Karpas-422 (cell line): Measurements from ENCODE around the gene TCEA2. TPM values are rescaled to one million over a fixed set of nuclear protein-coding genes. Genes with fewer than 3 reads are reported as not detected.

Experiments
- DNase-seq: peaks from one replicate; pipeline ENCODE4 v3.0.0-alpha.2; 2015
- H2AFZ ChIP-seq: fragments of 200-600 bp; sonication (generic); 2 replicates; pipeline ENCODE4 v1.6.1; 2014; ENCODE audit warnings: antibody characterized with exemption, low read length, mixed read lengths
- H3K27ac ChIP-seq: fragments of 200-600 bp; sonication (generic); 2 replicates; pipeline ENCODE4 v1.5.1; 2014; ENCODE audit warnings: mild to moderate bottlenecking, low read length, moderate library complexity
- H3K27me3 ChIP-seq: fragments of 200-600 bp; sonication (generic); 2 replicates; pipeline ENCODE4 v1.6.1; 2014; ENCODE audit warnings: low read length, mixed read lengths
- H3K36me3 ChIP-seq: fragments of 200-600 bp; sonication (generic); 2 replicates; pipeline ENCODE4 v1.6.1; 2014; ENCODE audit warnings: low read length, mixed read lengths; ENCODE audit not compliant: insufficient read depth
- H3K4me1 ChIP-seq: fragments of 200-600 bp; sonication (generic); 2 replicates; pipeline ENCODE4 v1.6.1; 2014; ENCODE audit warnings: mild to moderate bottlenecking, low read length, mixed read lengths
- H3K4me2 ChIP-seq: fragments of 200-600 bp; sonication (generic); 2 replicates; pipeline ENCODE4 v1.6.1; 2014; ENCODE audit warnings: low read length, low read depth, mild to moderate bottlenecking; ENCODE audit not compliant: poor library complexity, severe bottlenecking
- H3K4me3 ChIP-seq: fragments of 200-600 bp; sonication (generic); 2 replicates; pipeline ENCODE4 v1.5.1; 2014; ENCODE audit warnings: mild to moderate bottlenecking, antibody characterized with exemption, low read length, mixed read lengths
- H3K79me2 ChIP-seq: fragments of 200-600 bp; sonication (generic); 2 replicates; pipeline ENCODE4 v1.6.1; 2014; ENCODE audit warnings: mild to moderate bottlenecking, low read length, mixed read lengths
- H3K9ac ChIP-seq: fragments of 200-600 bp; sonication (generic); 2 replicates; pipeline ENCODE4 v1.6.0; 2014; ENCODE audit warnings: low read length
- H3K9me2 ChIP-seq: fragments of 200-600 bp; sonication (generic), shearing (Covaris generic); replicated peaks from 2 replicates; pipeline ENCODE4 v1.6.0; 2014; ENCODE audit warnings: mild to moderate bottlenecking, low read length, moderate library complexity; ENCODE audit not compliant: insufficient read depth
- H3K9me3 ChIP-seq: fragments of 300-700, 200-600 bp; sonication (generic); 2 replicates; pipeline ENCODE4 v1.6.1; 2014; ENCODE audit warnings: low read length, mixed read lengths
- H4K20me1 ChIP-seq: fragments of 200-600 bp; sonication (generic); 2 replicates; pipeline ENCODE4 v1.6.1; 2014; ENCODE audit warnings: mild to moderate bottlenecking, antibody characterized with exemption, low read length, low read depth; ENCODE audit not compliant: insufficient read depth
- total RNA-seq: library from RNA; depleted of rRNA; stranded (reverse); fragments of >200 nt; shearing (Covaris generic); gene quantifications from 2 replicates; pipeline ENCODE4 v1.2.3, GENCODE V29; 2014; ENCODE audit warnings: low replicate concordance

The TCEA2 gene
- total RNA-seq, 1 experiment from 2014 or later: 124 TPM

DNA sequence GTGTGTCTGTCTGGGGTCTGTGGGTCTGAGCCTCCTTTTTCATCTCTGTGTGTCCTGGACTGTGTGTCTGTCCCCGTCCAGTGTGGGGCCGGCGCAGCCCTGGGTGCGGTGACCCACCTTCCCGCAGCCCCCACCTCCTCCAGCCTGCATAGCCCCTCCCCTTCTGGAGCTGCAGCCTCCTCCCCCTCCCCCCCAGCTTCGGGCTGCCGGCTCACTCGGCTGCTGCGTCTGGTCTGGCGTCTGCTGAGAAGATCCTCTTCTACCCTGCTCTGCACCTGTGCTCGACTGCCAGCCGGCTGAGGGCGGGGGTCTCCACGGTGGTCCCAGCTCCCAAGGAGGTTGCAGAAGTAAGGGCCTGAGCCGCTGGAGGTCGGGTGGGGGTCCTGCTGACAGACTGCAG lies 28.8 kb downstream of the TCEA2 start:
- Histone ChIP-seq H3K9me2 (no peaks in the 10 kb centered on the region), H3K9me3 (peaks cover 1% of the 10 kb centered on the region; the same call in 1 of the 2 replicates), H3K27me3 (no peaks in the 10 kb centered on the region), H2AFZ (no peak overlapping the region), H3K4me3 (no peak overlapping the region), H3K79me2 (peaks cover 4% of the 10 kb centered on the region; the same call in 1 of the 2 replicates), H3K4me1 (peaks cover 27% of the 10 kb centered on the region), H3K4me2 (no peak overlapping the region), H4K20me1 (peaks cover 28% of the 10 kb centered on the region; the same call in 1 of the 2 replicates), H3K9ac (0 out of 2 replicates have a peak overlapping the region, but pooled peaks have one; percentile 29), H3K36me3 (peaks cover 15% of the 10 kb centered on the region), H3K27ac (0 out of 2 replicates have a peak overlapping the region, but pooled peaks have one; percentile 25)
- no peak for DNase-seq

DNA sequence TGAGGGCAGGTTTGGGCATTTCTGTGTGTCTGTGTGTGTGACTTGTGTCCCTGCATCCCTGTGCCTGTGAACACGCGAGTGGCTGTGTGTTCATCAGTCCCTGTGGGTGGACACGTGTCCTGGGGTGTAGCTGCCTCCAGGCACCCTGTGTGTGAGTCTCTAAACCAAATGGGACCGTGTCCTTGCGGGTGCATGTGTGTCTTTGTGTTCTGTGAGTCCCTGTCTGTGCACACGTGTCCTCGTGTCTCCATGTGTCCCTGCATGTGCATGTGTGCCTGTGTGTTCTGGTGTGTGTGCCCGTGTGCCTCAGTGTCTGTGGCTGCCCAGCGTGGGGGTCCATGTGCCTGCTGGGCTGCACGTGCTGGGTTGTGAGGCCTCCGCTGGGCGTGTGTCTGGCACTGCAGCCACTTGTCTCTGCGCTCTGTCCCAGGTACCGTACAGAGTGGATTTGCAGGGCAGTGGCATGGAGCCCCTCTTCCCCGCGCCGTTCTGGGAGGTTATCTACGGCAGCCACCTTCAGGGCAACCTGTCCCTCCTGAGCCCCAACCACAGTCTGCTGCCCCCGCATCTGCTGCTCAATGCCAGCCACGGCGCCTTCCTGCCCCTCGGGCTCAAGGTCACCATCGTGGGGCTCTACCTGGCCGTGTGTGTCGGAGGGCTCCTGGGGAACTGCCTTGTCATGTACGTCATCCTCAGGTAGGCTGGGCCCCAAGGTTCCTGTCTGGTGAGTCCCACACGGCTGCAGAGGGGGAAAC lies 29.4 kb downstream of the TCEA2 start:
- H2AFZ ChIP-seq: no peak overlapping the region
- H4K20me1 ChIP-seq: peaks cover 28% of the 10 kb centered on the region; the same call in 1 of the 2 replicates
- H3K36me3 ChIP-seq: peaks cover 14% of the 10 kb centered on the region
- peaks cover 27% of the 10 kb centered on the region for H3K4me1 ChIP-seq
- no peaks in the 10 kb centered on the region for H3K9me2 ChIP-seq
- H3K4me2 ChIP-seq: no peak overlapping the region
- 0 out of 2 replicates have a peak overlapping the region, but pooled peaks have one; percentile 25 for H3K27ac ChIP-seq
- peaks cover 4% of the 10 kb centered on the region; the same call in 1 of the 2 replicates for H3K79me2 ChIP-seq
- H3K9me3 ChIP-seq: no peaks in the 10 kb centered on the region
- H3K27me3 ChIP-seq: no peaks in the 10 kb centered on the region
- DNase-seq: no peak
- peak overlapping the region; percentile 29; the same call in 1 of the 2 replicates for H3K9ac ChIP-seq
- H3K4me3 ChIP-seq: no peak overlapping the region

DNA sequence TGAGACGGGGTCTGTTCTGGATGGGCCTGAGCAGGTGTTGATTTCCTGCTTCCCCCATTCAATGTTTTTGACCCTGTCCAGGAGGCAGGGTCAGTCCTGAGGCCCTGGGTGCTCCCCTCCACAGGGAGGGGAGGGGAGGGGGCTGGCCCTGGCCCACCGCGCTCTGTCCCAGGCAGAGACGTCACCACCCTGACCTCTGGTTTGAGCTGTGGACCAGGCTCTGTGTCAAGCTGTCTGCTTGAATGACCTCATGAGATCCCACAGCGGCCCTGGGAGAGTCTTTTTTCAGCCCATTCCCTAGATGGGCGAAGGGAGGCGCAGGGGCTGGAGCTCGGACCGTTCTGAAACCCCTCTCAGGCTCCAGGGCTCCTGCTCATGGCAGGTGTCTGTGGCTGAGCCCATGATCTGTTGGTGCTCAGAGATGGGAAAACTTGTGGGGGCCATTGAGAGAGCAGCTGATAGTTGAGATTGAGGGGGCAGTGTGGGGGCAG lies 30.1 kb downstream of the TCEA2 start:
- DNase-seq: no peak
- H3K9me2 ChIP-seq: no peaks in the 10 kb centered on the region
- no peak overlapping the region for H3K4me3 ChIP-seq
- peaks cover 27% of the 10 kb centered on the region for H3K4me1 ChIP-seq
- H3K9ac ChIP-seq: no peak overlapping the region
- no peak overlapping the region for H3K4me2 ChIP-seq
- H3K9me3 ChIP-seq: no peaks in the 10 kb centered on the region
- H3K27ac ChIP-seq: no peak overlapping the region
- H3K27me3 ChIP-seq: no peaks in the 10 kb centered on the region
- H3K79me2 ChIP-seq: peaks cover 1% of the 10 kb centered on the region; the same call in 1 of the 2 replicates
- peaks cover 14% of the 10 kb centered on the region for H3K36me3 ChIP-seq
- H4K20me1 ChIP-seq: peaks cover 24% of the 10 kb centered on the region; the same call in 1 of the 2 replicates
- H2AFZ ChIP-seq: no peak overlapping the region

DNA sequence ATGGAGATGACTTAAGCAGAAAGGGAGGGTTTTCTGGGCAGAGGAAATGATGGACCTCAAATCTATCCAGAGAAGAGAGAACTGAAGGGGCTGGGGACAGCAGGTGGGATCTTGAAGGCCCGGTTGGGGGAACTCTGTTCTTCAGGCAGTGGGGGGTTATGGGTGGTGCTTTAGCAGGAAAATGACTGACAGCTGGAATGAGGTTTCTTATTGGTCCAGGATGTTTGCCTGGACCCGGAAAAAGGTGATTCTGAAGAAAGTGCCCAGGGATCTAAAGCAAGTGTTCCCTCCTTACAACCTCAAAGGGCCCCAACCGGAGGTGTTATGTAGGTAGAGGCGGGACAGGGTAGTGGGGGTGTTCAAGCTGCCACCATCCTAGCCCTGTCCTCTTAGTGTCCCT lies 32.5 kb downstream of the TCEA2 start:
- H3K27ac ChIP-seq: no peak overlapping the region
- no peaks in the 10 kb centered on the region; the same call in 1 of the 2 replicates for H4K20me1 ChIP-seq
- no peaks in the 10 kb centered on the region for H3K9me3 ChIP-seq
- DNase-seq: no peak
- H3K79me2 ChIP-seq: no peaks in the 10 kb centered on the region; the same call in 1 of the 2 replicates
- no peak overlapping the region for H3K9ac ChIP-seq
- peaks cover 40% of the 10 kb centered on the region for H3K4me1 ChIP-seq
- H3K27me3 ChIP-seq: no peaks in the 10 kb centered on the region
- H3K4me3 ChIP-seq: no peak overlapping the region
- H2AFZ ChIP-seq: no peak overlapping the region
- H3K9me2 ChIP-seq: no peaks in the 10 kb centered on the region
- H3K4me2 ChIP-seq: no peak overlapping the region
- H3K36me3 ChIP-seq: peaks cover 20% of the 10 kb centered on the region

DNA sequence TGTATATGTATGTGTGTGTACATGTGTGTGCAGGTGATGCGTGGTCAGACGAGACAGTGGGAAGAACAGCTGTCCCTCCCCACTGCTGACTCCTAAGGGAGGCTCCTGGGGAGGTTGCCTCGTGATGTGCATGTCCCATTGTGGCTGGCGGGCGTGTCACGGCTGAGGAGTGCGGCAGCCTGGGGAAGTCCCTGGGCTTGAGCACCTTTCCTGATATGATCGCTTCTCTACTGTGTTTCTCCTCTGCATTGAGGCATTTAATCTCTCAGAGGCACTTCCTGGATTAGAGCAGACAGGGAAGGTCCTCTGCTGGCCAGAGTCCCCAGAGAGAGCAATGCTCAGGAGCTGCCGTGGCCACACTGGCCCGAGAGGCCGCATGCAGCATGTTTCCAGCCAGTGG lies 32.9 kb downstream of the TCEA2 start:
- no peaks in the 10 kb centered on the region for H3K9me2 ChIP-seq
- H3K4me1 ChIP-seq: peaks cover 44% of the 10 kb centered on the region
- no peaks in the 10 kb centered on the region for H3K27me3 ChIP-seq
- H3K79me2 ChIP-seq: no peaks in the 10 kb centered on the region; the same call in 1 of the 2 replicates
- no peak overlapping the region for H3K4me2 ChIP-seq
- DNase-seq: no peak
- H3K27ac ChIP-seq: no peak overlapping the region
- peaks cover 20% of the 10 kb centered on the region for H3K36me3 ChIP-seq
- H3K9me3 ChIP-seq: no peaks in the 10 kb centered on the region
- no peak overlapping the region for H3K4me3 ChIP-seq
- 0 out of 2 replicates have a peak, but pooled peaks cover under 1% of the 10 kb centered on the region for H4K20me1 ChIP-seq
- H3K9ac ChIP-seq: no peak overlapping the region
- H2AFZ ChIP-seq: no peak overlapping the region

DNA sequence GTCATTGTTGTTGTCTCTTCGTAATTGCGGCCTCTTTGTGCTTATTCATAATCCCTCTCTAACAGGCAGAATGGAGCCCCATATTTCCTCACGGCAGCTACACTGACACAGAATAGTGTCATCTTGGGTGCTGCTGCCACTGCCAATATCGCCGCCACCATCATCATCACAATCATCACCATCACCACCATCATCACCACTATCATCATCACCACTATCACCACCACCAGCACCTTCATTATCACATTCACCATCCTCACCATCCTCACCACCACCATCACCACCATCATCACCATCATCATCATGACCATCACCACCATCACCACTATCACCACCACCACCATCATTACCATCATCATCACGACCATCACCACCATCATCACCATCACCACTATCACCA lies 33.5 kb downstream of the TCEA2 start:
- Histone ChIP-seq H3K79me2 (no peaks in the 10 kb centered on the region; the same call in 1 of the 2 replicates), H3K4me1 (peaks cover 47% of the 10 kb centered on the region), H4K20me1 (peaks cover 6% of the 10 kb centered on the region; the same call in 1 of the 2 replicates), H3K36me3 (peaks cover 20% of the 10 kb centered on the region), H3K9ac (no peak overlapping the region), H3K27me3 (no peaks in the 10 kb centered on the region), H3K27ac (no peak overlapping the region), H3K9me3 (no peaks in the 10 kb centered on the region), H3K4me2 (no peak overlapping the region), H3K9me2 (no peaks in the 10 kb centered on the region), H2AFZ (no peak overlapping the region), H3K4me3 (no peak overlapping the region)
- no peak for DNase-seq

DNA sequence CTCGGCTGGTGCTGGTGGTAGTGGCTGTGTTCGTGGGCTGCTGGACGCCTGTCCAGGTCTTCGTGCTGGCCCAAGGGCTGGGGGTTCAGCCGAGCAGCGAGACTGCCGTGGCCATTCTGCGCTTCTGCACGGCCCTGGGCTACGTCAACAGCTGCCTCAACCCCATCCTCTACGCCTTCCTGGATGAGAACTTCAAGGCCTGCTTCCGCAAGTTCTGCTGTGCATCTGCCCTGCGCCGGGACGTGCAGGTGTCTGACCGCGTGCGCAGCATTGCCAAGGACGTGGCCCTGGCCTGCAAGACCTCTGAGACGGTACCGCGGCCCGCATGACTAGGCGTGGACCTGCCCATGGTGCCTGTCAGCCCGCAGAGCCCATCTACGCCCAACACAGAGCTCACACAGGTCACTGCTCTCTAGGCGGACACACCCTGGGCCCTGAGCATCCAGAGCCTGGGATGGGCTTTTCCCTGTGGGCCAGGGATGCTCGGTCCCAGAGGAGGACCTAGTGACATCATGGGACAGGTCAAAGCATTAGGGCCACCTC lies 35.5 kb downstream of the TCEA2 start:
- Histone ChIP-seq H3K9me2 (no peaks in the 10 kb centered on the region), H3K27me3 (no peaks in the 10 kb centered on the region), H4K20me1 (peaks cover 8% of the 10 kb centered on the region; the same call in 1 of the 2 replicates), H3K9me3 (no peaks in the 10 kb centered on the region), H2AFZ (no peak overlapping the region), H3K36me3 (peaks cover 20% of the 10 kb centered on the region), H3K79me2 (no peaks in the 10 kb centered on the region), H3K27ac (peak overlapping the region; percentile 88), H3K9ac (no peak overlapping the region), H3K4me3 (no peak overlapping the region), H3K4me2 (peak overlapping the region; percentile 48), H3K4me1 (peaks cover 40% of the 10 kb centered on the region)
- DNase-seq: no peak
